ENCODE data around the gene SPRYD7. TPM values are rescaled to one million over a fixed set of nuclear protein-coding genes. Genes with fewer than 3 reads are reported as not detected.

The SPRYD7 gene
- total RNA-seq, 1 experiment from 2014 or later, result 20.7 TPM

DNA sequence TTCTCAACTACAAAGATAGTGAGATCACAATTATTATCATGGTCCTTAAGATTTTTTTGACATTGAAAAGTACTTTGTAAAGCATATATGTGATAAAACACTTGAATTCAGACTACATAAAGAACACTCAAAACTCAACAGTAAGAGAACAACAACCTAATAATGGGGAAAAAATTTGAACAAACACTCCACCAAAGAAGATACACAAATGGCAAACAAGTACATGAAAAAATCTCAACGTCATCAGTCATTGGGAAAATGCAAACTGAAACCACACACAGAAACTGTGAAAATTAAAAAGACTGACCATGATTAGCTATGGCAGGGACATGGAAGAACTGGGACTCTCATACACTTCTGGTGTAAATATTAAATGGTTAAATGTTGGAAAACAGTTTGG is 70.9 kb downstream of the SPRYD7 start:
- POLR2A ChIA-PET, result no interaction called here
- Mint-ChIP-seq H3K27ac (ENCODE audit: unreplicated experiment) (peak overlapping the region; percentile 20), H3K36me3 (ENCODE audit: insufficient read depth, unreplicated experiment) (peaks cover 11% of the 10 kb centered on the region), H3K4me3 (ENCODE audit: unreplicated experiment) (no peak overlapping the region), H3K4me1 (ENCODE audit: low read depth, unreplicated experiment) (no peaks in the 10 kb centered on the region), H3K9me3 (ENCODE audit: unreplicated experiment) (peaks cover 53% of the 10 kb centered on the region), H3K27me3 (ENCODE audit: insufficient read depth, unreplicated experiment) (no peaks in the 10 kb centered on the region)
- TF ChIP-seq, protein P1, sequence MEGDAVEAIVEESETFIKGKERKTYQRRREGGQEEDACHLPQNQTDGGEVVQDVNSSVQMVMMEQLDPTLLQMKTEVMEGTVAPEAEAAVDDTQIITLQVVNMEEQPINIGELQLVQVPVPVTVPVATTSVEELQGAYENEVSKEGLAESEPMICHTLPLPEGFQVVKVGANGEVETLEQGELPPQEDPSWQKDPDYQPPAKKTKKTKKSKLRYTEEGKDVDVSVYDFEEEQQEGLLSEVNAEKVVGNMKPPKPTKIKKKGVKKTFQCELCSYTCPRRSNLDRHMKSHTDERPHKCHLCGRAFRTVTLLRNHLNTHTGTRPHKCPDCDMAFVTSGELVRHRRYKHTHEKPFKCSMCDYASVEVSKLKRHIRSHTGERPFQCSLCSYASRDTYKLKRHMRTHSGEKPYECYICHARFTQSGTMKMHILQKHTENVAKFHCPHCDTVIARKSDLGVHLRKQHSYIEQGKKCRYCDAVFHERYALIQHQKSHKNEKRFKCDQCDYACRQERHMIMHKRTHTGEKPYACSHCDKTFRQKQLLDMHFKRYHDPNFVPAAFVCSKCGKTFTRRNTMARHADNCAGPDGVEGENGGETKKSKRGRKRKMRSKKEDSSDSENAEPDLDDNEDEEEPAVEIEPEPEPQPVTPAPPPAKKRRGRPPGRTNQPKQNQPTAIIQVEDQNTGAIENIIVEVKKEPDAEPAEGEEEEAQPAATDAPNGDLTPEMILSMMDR (IDR thresholded peaks at IDR 0.05; ENCODE audit: insufficient read depth in 1 of 2, low read depth in 1 of 2, low read length in 1 of 2, severe bottlenecking in 1 of 2, unreplicated experiment in 1 of 2), result no peak
- Histone ChIP-seq H3K4me3 (ENCODE audit: low read depth, low read length) (no peak overlapping the region), H3K36me3 (ENCODE audit: control insufficient read depth, insufficient read depth, low read length) (no peaks in the 10 kb centered on the region), H3K4me1 (no peaks in the 10 kb centered on the region), H3K27me3 (replicated peaks; ENCODE audit: control insufficient read depth, insufficient read depth, low read length) (no peaks in the 10 kb centered on the region), H3K9me3 (peaks cover 23% of the 10 kb centered on the region)
- intact Hi-C loops (cut with micrococcal nuclease; ENCODE audit: unreplicated experiment), result no loop called here
- BruUV-seq (replicated peaks), result no TSS peak
- DNase-seq, result no peak
- CTCF ChIA-PET, result interaction anchor here (0.5 to 0.6 kb wide), 2 partner anchors 17 to 72 kb away, joined by 3 read pairs; no protein-coding TSS in a partner anchor

DNA sequence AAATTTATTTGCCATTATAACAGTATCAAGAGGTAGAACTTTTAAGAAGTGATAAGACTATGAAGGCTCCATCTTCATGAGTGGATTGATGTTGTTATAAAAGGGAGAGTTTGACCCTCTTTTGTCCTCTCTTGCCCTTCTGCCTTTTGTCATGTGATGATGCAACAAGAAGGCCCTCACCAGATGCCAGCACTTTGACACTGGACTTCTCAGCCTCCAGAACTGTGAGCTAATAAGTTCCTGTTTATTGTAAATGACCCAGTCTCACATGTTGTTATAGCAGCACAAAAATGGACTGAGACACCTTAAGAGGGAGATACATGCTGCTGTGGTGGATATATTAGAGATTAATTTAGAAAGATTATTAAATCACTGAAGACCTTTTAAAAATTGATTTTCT is 71.6 kb downstream of the SPRYD7 start:
- no peak for DNase-seq
- Histone ChIP-seq H3K36me3 (ENCODE audit: control insufficient read depth, insufficient read depth, low read length) (no peaks in the 10 kb centered on the region), H3K9me3 (peaks cover 24% of the 10 kb centered on the region), H3K27me3 (replicated peaks; ENCODE audit: control insufficient read depth, insufficient read depth, low read length) (no peaks in the 10 kb centered on the region), H3K4me3 (ENCODE audit: low read depth, low read length) (no peak overlapping the region), H3K4me1 (peaks cover 3% of the 10 kb centered on the region)
- intact Hi-C loops (cut with micrococcal nuclease; ENCODE audit: unreplicated experiment), result no loop called here
- no peak overlapping the region for H3K4me3 Mint-ChIP-seq (ENCODE audit: unreplicated experiment)
- ChIA-PET POLR2A (no interaction called here), CTCF (no interaction called here)
- H3K36me3 Mint-ChIP-seq (ENCODE audit: insufficient read depth, unreplicated experiment), result peaks cover 13% of the 10 kb centered on the region
- BruUV-seq (replicated peaks), result no TSS peak
- no peak overlapping the region for H3K27ac Mint-ChIP-seq (ENCODE audit: unreplicated experiment)
- H3K27me3 Mint-ChIP-seq (ENCODE audit: insufficient read depth, unreplicated experiment), result no peaks in the 10 kb centered on the region
- H3K9me3 Mint-ChIP-seq (ENCODE audit: unreplicated experiment), result peaks cover 50% of the 10 kb centered on the region
- TF ChIP-seq, protein P1 (IDR thresholded peaks at IDR 0.05; ENCODE audit: insufficient read depth in 1 of 2, low read depth in 1 of 2, low read length in 1 of 2, severe bottlenecking in 1 of 2, unreplicated experiment in 1 of 2), result no peak
- H3K4me1 Mint-ChIP-seq (ENCODE audit: low read depth, unreplicated experiment), result peaks cover under 1% of the 10 kb centered on the region

Other genes starting within 250 kb of the SPRYD7 start
- 105 and 114 TPM in 2 replicates for gene EBPL, start 244.9 kb downstream of the SPRYD7 start, total RNA-seq (2022)
- 81.3 and 81.9 TPM in 2 replicates for gene KPNA3, start 143.7 kb downstream of the SPRYD7 start, total RNA-seq (2022)
- gene TRIM13, start 60.7 kb upstream of the SPRYD7 start, total RNA-seq (2022), result 16.5 and 21.0 TPM in 2 replicates
- 0.20 and 0.58 TPM in 2 replicates for gene KCNRG, start 79.1 kb upstream of the SPRYD7 start, total RNA-seq (2022)